ENCODE measurements around the gene SIK2.

DNA sequence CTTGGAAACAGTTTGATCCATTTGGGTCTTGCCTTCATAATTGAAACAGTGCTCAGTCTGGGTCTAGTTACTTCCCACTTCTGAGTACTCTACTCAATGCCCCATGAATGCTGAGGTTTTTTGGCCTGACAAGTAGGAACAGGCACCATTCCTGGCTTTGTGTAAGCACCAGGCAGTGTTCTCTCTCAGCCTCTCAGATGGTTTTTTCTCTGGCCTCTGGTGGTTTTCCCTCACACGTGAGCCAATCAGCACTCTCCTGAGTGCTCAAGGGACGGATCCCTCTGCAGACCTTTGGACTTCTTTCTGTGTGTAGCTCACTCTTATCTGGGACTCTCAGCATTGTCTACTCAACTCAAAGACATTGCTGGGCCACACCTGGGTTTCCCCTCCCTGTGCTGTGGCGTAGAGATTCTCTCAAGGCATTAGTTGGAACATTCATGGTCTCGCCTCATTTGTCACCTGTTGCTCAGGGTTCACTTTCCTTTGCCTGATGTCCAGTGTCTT, 21.3 kb downstream of the SIK2 start:
- TF ChIP-seq, protein P1, sequence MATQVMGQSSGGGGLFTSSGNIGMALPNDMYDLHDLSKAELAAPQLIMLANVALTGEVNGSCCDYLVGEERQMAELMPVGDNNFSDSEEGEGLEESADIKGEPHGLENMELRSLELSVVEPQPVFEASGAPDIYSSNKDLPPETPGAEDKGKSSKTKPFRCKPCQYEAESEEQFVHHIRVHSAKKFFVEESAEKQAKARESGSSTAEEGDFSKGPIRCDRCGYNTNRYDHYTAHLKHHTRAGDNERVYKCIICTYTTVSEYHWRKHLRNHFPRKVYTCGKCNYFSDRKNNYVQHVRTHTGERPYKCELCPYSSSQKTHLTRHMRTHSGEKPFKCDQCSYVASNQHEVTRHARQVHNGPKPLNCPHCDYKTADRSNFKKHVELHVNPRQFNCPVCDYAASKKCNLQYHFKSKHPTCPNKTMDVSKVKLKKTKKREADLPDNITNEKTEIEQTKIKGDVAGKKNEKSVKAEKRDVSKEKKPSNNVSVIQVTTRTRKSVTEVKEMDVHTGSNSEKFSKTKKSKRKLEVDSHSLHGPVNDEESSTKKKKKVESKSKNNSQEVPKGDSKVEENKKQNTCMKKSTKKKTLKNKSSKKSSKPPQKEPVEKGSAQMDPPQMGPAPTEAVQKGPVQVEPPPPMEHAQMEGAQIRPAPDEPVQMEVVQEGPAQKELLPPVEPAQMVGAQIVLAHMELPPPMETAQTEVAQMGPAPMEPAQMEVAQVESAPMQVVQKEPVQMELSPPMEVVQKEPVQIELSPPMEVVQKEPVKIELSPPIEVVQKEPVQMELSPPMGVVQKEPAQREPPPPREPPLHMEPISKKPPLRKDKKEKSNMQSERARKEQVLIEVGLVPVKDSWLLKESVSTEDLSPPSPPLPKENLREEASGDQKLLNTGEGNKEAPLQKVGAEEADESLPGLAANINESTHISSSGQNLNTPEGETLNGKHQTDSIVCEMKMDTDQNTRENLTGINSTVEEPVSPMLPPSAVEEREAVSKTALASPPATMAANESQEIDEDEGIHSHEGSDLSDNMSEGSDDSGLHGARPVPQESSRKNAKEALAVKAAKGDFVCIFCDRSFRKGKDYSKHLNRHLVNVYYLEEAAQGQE (IDR thresholded peaks at IDR 0.05; ENCODE audit: borderline replicate concordance) = no peak
- TF ChIP-seq, protein P2, sequence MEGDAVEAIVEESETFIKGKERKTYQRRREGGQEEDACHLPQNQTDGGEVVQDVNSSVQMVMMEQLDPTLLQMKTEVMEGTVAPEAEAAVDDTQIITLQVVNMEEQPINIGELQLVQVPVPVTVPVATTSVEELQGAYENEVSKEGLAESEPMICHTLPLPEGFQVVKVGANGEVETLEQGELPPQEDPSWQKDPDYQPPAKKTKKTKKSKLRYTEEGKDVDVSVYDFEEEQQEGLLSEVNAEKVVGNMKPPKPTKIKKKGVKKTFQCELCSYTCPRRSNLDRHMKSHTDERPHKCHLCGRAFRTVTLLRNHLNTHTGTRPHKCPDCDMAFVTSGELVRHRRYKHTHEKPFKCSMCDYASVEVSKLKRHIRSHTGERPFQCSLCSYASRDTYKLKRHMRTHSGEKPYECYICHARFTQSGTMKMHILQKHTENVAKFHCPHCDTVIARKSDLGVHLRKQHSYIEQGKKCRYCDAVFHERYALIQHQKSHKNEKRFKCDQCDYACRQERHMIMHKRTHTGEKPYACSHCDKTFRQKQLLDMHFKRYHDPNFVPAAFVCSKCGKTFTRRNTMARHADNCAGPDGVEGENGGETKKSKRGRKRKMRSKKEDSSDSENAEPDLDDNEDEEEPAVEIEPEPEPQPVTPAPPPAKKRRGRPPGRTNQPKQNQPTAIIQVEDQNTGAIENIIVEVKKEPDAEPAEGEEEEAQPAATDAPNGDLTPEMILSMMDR (IDR thresholded peaks at IDR 0.05; ENCODE audit: poor library complexity, severe bottlenecking) = no peak
- no peak for TF ChIP-seq MXI1 (conservative IDR thresholded peaks at IDR 0.05; ENCODE audit: poor library complexity, severe bottlenecking)
- TF ChIP-seq TAF1 (IDR thresholded peaks at IDR 0.05; ENCODE audit: low read depth) = no peak

All from neural cell (in vitro differentiated cells).